Spinal cord (tissue), 10 donors: ENCODE data around the gene SMYD3. TPM values are rescaled to one million over a fixed set of nuclear protein-coding genes. Genes with fewer than 3 reads are reported as not detected.

Source experiments
- DNase-seq, 6 donors: peaks; one replicate each; pipeline versions ENCODE4 v3.0.0 to v3.0.0-alpha.2; 2013 to 2015; ENCODE audit warnings: low spot score in 6 of 6, low read depth in 4 of 6
- H3K27ac ChIP-seq: one replicate; pipeline ENCODE4 v1.5.1; 2013; ENCODE audit warnings: low read depth, low read length, control low read depth
- H3K27me3 ChIP-seq: one replicate; pipeline ENCODE4 v1.6.1; 2013; ENCODE audit warnings: low read length; ENCODE audit not compliant: control insufficient read depth, insufficient read depth
- H3K36me3 ChIP-seq: one replicate; pipeline ENCODE4 v1.6.1; 2013; ENCODE audit warnings: low read length; ENCODE audit not compliant: control insufficient read depth, insufficient read depth
- H3K4me1 ChIP-seq: one replicate; pipeline ENCODE4 v1.6.1; 2013; ENCODE audit warnings: low read length; ENCODE audit not compliant: control insufficient read depth, insufficient read depth
- H3K4me3 ChIP-seq: one replicate; pipeline ENCODE4 v1.5.1; 2013; ENCODE audit warnings: low read depth, low read length, control low read depth
- H3K9me3 ChIP-seq: one replicate; pipeline ENCODE4 v1.6.1; 2013; ENCODE audit warnings: low read length; ENCODE audit not compliant: control insufficient read depth, insufficient read depth
- WGBS: methylation state at CpG from one replicate; pipeline ENCODE4 v1.1.5; 2013; ENCODE audit warnings: missing lambda C conversion rate; ENCODE audit not compliant: insufficient coverage; 5-methylcytosine and 5-hydroxymethylcytosine counted together
- polyA plus RNA-seq, 2 donors: library from polyadenylated mRNA; unstranded; fragments of 120-200 nt; gene quantifications; one replicate each; pipeline ENCODE4 v1.2.1, GENCODE V29; 2013; ENCODE audit not compliant: insufficient read length in 2 of 2
- total RNA-seq, 2 donors: library from RNA; depleted of rRNA in 1 of 2; stranded (reverse); fragments of 120-200 nt in 1 of 2; fragments of >200 nt in 1 of 2; gene quantifications; one replicate each; pipeline versions ENCODE4 v1.2.3 to v1.2.4, GENCODE V29; 2013 to 2014
- donor health status: healthy.

Gene SMYD3
- total and polyA plus RNA-seq, 4 donors, result 37.5 to 54.4 (median 49.4) TPM

DNA sequence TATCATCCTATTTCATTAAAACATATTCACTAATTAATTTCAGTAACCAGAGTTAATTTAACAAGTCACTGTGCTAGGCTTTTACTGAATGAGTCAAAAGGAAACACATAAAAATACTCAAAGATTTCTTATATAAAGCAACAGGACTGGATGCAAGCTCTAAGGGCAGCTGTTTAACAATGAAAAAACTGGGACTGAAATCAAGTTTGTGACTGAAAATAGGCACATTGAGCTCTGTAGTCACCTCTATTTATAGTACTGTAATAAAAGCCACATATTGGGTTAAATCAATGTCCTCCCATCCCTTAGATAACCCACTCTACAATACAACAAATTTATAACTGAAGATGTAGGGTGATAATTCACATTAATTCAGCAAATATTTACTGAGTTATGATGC, 52.4 kb downstream of the SMYD3 start:
- H3K36me3 ChIP-seq, result no peaks in the 10 kb centered on the region
- H3K27ac ChIP-seq, result no peak overlapping the region
- H3K4me1 ChIP-seq, result no peaks in the 10 kb centered on the region
- H3K27me3 ChIP-seq, result no peaks in the 10 kb centered on the region
- no peaks in the 10 kb centered on the region for H3K9me3 ChIP-seq
- no peak overlapping the region for H3K4me3 ChIP-seq
- DNase-seq, result no peak

DNA sequence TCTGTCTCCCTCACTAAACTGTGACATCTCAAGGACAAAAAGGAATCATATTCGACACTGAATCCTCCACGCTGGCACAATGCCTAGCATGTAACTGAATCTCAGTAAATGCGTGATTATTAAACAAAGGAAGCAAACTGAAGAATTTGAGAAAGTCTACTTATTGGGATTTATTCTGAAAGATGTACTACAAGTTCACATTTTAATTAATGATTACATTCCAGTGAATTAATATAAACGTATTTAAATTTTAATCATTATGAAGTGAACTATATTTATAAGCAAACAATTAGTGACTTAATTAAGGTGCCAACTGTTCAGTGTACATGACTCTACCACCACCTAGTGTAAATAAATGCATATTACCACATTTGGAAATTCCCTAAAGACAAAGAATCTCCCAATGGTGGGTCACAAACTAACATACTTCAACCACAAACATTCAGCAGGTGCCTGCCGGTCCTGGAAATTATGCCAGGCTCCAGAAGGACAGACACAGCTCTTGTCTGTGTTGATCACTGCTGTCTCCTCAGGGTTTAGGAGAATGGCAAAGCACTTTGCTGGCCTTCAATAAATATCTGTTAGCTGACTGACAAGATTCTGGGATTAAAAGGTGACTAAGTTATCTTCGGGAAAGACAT, 56.3 kb downstream of the SMYD3 start:
- DNase-seq, result peak; percentile 15 to 86 (median 26)
- Histone ChIP-seq H3K4me1 (no peaks in the 10 kb centered on the region), H3K36me3 (no peaks in the 10 kb centered on the region), H3K4me3 (no peak overlapping the region), H3K27me3 (no peaks in the 10 kb centered on the region), H3K27ac (no peak overlapping the region), H3K9me3 (no peaks in the 10 kb centered on the region)
- WGBS, result 11% methylated on average over 1 of the region's 6 CpGs

- Histone ChIP-seq H3K36me3 (no peaks in the 10 kb centered on the region), H3K27ac (no peak overlapping the region), H3K9me3 (no peaks in the 10 kb centered on the region), H3K27me3 (no peaks in the 10 kb centered on the region), H3K4me3 (no peak overlapping the region), H3K4me1 (no peaks in the 10 kb centered on the region)
- DNase-seq, result no peak
- WGBS, result 94% methylated on average over 3 of the region's 3 CpGs
These were observed 58.7 kb downstream of the SMYD3 start for GRCh38 chr1:246448373-246448772.

DNA sequence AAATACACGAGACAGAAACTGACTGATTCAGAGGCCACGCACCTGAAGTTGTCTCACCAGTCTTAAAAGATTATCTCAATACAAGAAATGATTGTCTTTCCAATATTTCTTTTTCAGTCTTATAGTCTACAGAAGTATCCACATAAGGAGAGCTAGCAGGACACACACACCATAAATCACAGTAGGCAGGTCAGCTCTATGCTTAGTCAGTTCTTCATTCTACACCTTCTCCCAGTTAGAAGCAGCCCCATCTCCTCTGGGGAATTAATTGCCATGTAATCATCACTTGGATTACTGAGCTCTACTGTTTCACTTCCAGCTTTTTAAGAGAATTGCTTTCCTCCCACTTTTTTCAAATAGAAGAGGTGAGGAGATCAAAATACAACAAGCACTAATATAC, 59.6 kb downstream of the SMYD3 start:
- no peaks in the 10 kb centered on the region for H3K27me3 ChIP-seq
- WGBS, result 93% methylated on average over 2 of the region's 2 CpGs
- H3K9me3 ChIP-seq, result no peaks in the 10 kb centered on the region
- H3K4me3 ChIP-seq, result no peak overlapping the region
- no peaks in the 10 kb centered on the region for H3K4me1 ChIP-seq
- no peak for DNase-seq
- no peak overlapping the region for H3K27ac ChIP-seq
- H3K36me3 ChIP-seq, result no peaks in the 10 kb centered on the region

GRCh38 chr1:246445503-246445902, 61.6 kb downstream of the SMYD3 start:
- Histone ChIP-seq H3K4me3 (no peak overlapping the region), H3K27ac (no peak overlapping the region), H3K4me1 (no peaks in the 10 kb centered on the region), H3K36me3 (no peaks in the 10 kb centered on the region), H3K27me3 (no peaks in the 10 kb centered on the region), H3K9me3 (no peaks in the 10 kb centered on the region)
- no CpG with 5 or more reads among the region's 3 CpGs for WGBS
- no peak for DNase-seq

DNA sequence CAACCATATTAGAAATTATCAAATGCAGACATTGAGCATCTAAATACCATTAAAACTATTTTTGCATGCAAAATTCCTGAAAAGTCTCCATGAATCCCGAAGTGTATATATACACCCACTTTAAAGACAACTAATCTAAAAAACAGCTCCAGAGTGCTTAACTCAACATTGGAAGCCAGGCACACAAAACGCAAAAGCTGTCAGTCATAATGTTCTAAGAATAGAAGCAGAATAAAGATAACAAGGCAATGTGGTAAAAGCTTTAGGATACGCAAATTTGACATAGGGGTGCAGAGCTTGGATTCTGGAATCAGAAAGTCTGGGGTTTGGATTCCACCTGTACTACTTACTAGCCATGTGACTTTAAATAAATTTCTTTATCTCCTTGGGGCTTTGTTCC, 62.5 kb downstream of the SMYD3 start:
- Histone ChIP-seq H3K36me3 (no peaks in the 10 kb centered on the region), H3K27ac (no peak overlapping the region), H3K9me3 (no peaks in the 10 kb centered on the region), H3K4me1 (no peaks in the 10 kb centered on the region), H3K4me3 (no peak overlapping the region), H3K27me3 (no peaks in the 10 kb centered on the region)
- peak in 1 of 6 donors; percentile 6 for DNase-seq
- 100% methylated on average over 1 of the region's 3 CpGs for WGBS

GRCh38 chr1:246437961-246438360, 69.1 kb downstream of the SMYD3 start:
- DNase-seq, result no peak
- H3K9me3 ChIP-seq, result no peaks in the 10 kb centered on the region
- H3K4me3 ChIP-seq, result no peak overlapping the region
- no peak overlapping the region for H3K27ac ChIP-seq
- H3K4me1 ChIP-seq, result no peaks in the 10 kb centered on the region
- H3K36me3 ChIP-seq, result no peaks in the 10 kb centered on the region
- H3K27me3 ChIP-seq, result no peaks in the 10 kb centered on the region
- WGBS, result no CpG with 5 or more reads among the region's 3 CpGs

GRCh38 chr1:246435421-246436041, 71.5 kb downstream of the SMYD3 start:
- no peak for DNase-seq
- Histone ChIP-seq H3K27me3 (no peaks in the 10 kb centered on the region), H3K9me3 (no peaks in the 10 kb centered on the region), H3K27ac (no peak overlapping the region), H3K4me1 (no peaks in the 10 kb centered on the region), H3K4me3 (no peak overlapping the region), H3K36me3 (no peaks in the 10 kb centered on the region)
- WGBS, result 78% methylated on average over 3 of the region's 6 CpGs

DNA sequence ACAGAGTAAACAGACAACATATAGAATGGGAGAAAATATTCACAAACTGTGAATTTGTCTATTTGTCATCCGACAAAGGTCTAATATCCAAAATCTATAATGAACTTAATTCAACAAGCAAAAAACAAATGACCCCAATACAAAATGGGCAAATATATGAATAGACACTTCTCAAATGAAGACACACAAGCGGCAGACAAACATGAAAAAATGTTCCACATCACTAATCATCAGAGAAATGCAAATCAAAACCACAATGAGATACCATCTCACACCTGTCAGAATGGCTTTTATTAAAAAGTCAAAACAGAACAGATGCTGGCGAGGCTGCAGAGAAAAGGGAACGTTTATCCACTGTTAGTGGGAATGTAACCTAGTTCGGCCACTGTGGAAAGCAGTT, 72.7 kb downstream of the SMYD3 start:
- Histone ChIP-seq H3K36me3 (no peaks in the 10 kb centered on the region), H3K4me3 (no peak overlapping the region), H3K9me3 (no peaks in the 10 kb centered on the region), H3K4me1 (no peaks in the 10 kb centered on the region), H3K27me3 (no peaks in the 10 kb centered on the region), H3K27ac (no peak overlapping the region)
- no peak for DNase-seq
- 100% methylated on average over 4 of the region's 5 CpGs for WGBS

DNA sequence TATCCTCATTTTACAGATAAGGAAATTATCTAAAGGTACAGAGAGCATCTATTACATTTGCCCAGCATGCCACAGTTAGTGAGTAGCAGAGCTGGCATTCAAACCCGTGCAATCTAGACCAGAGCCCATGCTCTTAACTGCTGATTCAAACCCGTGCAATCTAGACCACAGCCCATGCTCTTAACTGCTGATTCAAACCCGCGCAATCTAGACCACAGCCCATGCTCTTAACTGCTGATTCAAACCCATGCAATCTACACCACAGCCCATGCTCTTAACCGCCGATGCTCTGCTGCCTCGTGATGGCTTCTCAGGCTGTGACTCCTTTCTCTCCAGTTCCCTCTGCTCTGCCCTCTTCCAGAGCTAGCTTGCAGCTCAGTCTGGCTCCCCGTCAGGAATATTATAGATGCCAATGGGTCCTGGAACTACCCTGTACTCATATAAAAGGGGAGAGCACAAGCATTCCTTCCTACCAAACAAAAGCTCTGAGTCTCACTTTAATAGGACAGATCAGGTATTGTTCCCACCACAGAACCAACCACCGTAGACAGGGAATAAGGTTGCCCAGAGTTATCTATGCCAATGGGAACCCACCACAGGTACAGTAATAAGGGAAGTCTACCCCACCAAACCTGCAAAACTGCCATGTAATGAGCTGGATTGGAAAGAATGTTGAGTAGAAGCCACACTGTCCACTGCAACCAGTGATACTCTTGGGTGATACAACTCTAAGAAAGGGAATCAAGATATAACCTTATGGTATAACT, 78.4 kb downstream of the SMYD3 start:
- WGBS, result 84% methylated on average over 7 of the region's 9 CpGs

More for the DNA sequence above, 78.4 kb downstream of the SMYD3 start:
- no peaks in the 10 kb centered on the region for H3K36me3 ChIP-seq
- no peak overlapping the region for H3K4me3 ChIP-seq
- no peaks in the 10 kb centered on the region for H3K27me3 ChIP-seq
- no peak overlapping the region for H3K27ac ChIP-seq
- H3K4me1 ChIP-seq, result no peaks in the 10 kb centered on the region
- no peaks in the 10 kb centered on the region for H3K9me3 ChIP-seq
- no peak for DNase-seq
